ENCODE measurements around the gene SMURF2.

- TF ChIP-seq POLR2A (IDR thresholded peaks at IDR 0.05; ENCODE audit: low read length), result no peak
- no peak for TF ChIP-seq SREBF2 (IDR thresholded peaks at IDR 0.05)
- no peak for TF ChIP-seq HDAC2 (IDR thresholded peaks at IDR 0.05)
- TF ChIP-seq CHD2 (IDR thresholded peaks at IDR 0.05; ENCODE audit: low read length, partially characterized antibody), result no peak
- TF ChIP-seq MAFK (IDR thresholded peaks at IDR 0.05; ENCODE audit: partially characterized antibody), result no peak
- TF ChIP-seq CTCF (IDR thresholded peaks at IDR 0.05), result no peak
- no peak for TF ChIP-seq TFCP2L1 (CRISPR knock-in tag; IDR thresholded peaks at IDR 0.05)
Measured at GRCh38 chr17:64500487-64500859, 161.6 kb downstream of the SMURF2 start.
